A549 (cell line): ENCODE results near the gene AKR1C1.
A peak's percentile ranks its signal among the peaks of the same experiment; 100 is the strongest.

Experiments
- RFX5 ChIP-seq: fragments of 450-650 bp; IDR thresholded peaks from 2 replicates; pipeline ENCODE4 v1.7.1; 2014; ENCODE audit warnings: antibody characterized with exemption, mild to moderate bottlenecking, moderate library complexity
- TF ChIP-seq, protein P1 (sequence below): fragments of >200 bp; sonication (Bioruptor Twin); formaldehyde crosslinking; IDR thresholded peaks from 3 replicates; pipeline ENCODE4 v1.5.1; 2016
- TF ChIP-seq, protein P2 (sequence below): fragments of 200-600 bp; sonication (generic); IDR thresholded peaks from 2 replicates; pipeline ENCODE4 v1.6.1; 2016; ENCODE audit warnings: antibody characterized with exemption, mild to moderate bottlenecking, moderate library complexity
- TF ChIP-seq, protein P3 (sequence below): fragments of 450-650 bp; IDR thresholded peaks from 2 replicates; pipeline ENCODE4 v1.6.1; 2014; ENCODE audit warnings: antibody characterized with exemption

DNA sequence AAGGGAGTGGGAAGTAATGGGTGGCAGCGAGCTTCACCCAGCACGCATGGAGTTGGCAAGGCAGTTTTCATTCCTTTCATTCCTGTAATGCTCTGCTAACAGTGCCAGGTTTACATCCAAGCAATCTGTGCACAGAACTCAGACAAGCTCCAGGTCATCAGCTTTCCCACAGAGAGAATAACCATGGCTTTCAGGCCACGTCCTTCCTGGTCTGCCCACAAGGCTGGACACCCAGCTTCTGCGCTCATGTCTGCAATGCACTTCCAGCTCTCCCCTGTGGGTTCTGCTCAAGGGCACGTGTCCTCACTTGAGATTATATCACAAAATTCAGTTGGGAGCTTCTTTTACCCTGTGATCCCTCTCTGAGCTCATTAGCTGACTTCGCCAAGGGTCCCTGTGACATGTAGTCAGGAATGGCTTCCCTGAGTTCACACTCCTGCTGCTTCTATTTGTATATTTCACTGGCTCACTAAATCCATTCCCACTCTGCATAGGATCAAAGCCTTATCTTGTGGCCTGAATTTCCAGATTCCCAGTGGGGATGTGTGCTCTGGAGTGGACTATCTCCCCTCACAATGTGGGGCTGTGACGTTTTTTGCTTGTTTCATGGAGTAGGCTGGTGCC is 21.9 kb downstream of the AKR1C1 start:
- TF ChIP-seq, protein P1, sequence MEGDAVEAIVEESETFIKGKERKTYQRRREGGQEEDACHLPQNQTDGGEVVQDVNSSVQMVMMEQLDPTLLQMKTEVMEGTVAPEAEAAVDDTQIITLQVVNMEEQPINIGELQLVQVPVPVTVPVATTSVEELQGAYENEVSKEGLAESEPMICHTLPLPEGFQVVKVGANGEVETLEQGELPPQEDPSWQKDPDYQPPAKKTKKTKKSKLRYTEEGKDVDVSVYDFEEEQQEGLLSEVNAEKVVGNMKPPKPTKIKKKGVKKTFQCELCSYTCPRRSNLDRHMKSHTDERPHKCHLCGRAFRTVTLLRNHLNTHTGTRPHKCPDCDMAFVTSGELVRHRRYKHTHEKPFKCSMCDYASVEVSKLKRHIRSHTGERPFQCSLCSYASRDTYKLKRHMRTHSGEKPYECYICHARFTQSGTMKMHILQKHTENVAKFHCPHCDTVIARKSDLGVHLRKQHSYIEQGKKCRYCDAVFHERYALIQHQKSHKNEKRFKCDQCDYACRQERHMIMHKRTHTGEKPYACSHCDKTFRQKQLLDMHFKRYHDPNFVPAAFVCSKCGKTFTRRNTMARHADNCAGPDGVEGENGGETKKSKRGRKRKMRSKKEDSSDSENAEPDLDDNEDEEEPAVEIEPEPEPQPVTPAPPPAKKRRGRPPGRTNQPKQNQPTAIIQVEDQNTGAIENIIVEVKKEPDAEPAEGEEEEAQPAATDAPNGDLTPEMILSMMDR = peak; percentile 1; the same call in 1 of the 3 replicates
- TF ChIP-seq, protein P2, sequence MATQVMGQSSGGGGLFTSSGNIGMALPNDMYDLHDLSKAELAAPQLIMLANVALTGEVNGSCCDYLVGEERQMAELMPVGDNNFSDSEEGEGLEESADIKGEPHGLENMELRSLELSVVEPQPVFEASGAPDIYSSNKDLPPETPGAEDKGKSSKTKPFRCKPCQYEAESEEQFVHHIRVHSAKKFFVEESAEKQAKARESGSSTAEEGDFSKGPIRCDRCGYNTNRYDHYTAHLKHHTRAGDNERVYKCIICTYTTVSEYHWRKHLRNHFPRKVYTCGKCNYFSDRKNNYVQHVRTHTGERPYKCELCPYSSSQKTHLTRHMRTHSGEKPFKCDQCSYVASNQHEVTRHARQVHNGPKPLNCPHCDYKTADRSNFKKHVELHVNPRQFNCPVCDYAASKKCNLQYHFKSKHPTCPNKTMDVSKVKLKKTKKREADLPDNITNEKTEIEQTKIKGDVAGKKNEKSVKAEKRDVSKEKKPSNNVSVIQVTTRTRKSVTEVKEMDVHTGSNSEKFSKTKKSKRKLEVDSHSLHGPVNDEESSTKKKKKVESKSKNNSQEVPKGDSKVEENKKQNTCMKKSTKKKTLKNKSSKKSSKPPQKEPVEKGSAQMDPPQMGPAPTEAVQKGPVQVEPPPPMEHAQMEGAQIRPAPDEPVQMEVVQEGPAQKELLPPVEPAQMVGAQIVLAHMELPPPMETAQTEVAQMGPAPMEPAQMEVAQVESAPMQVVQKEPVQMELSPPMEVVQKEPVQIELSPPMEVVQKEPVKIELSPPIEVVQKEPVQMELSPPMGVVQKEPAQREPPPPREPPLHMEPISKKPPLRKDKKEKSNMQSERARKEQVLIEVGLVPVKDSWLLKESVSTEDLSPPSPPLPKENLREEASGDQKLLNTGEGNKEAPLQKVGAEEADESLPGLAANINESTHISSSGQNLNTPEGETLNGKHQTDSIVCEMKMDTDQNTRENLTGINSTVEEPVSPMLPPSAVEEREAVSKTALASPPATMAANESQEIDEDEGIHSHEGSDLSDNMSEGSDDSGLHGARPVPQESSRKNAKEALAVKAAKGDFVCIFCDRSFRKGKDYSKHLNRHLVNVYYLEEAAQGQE = peak; percentile 55
- no peak for TF ChIP-seq RFX5
- TF ChIP-seq, protein P3, sequence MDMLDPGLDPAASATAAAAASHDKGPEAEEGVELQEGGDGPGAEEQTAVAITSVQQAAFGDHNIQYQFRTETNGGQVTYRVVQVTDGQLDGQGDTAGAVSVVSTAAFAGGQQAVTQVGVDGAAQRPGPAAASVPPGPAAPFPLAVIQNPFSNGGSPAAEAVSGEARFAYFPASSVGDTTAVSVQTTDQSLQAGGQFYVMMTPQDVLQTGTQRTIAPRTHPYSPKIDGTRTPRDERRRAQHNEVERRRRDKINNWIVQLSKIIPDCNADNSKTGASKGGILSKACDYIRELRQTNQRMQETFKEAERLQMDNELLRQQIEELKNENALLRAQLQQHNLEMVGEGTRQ = peak; percentile 41; the same call in 1 of the 2 replicates
